SKM-1 (cell line): ENCODE measurements around the gene IFNA14.
A peak's percentile ranks its signal among the peaks of the same experiment; 100 is the strongest.
"Not testable (repeated sequence)": the region's sequence is repeated elsewhere in the genome, so short reads cannot be mapped to it uniquely, and the experiment has no call there.

ENCODE experiments used
- DNase-seq: peaks from one replicate; lab custom pipeline; 2025; ENCODE audit not compliant: unreplicated experiment; lab: John Stamatoyannopoulos, UW

IFNA14 gene

GRCh38 chr9:21217211-21217610 lies 22.6 kb downstream of the IFNA14 start, which contains the start of gene IFNA16:
IFNA16 (minus strand) TSS chr9:21217311; CDS start chr9:21217305, 6 bp downstream.
- not testable (repeated sequence) for DNase-seq

- peak; percentile 7 for DNase-seq
These were observed 26.1 kb downstream of the IFNA14 start for GRCh38 chr9:21213411-21214326.

GRCh38 chr9:21212160-21212559 lies 27.6 kb downstream of the IFNA14 start:
- not testable (repeated sequence) for DNase-seq

- not testable (repeated sequence) for DNase-seq
These were observed 29.0 kb downstream of the IFNA14 start for GRCh38 chr9:21210782-21211181.

- no peak for DNase-seq
These were observed 29.5 kb downstream of the IFNA14 start for GRCh38 chr9:21210311-21210710.

- DNase-seq, result not testable (repeated sequence)
These were observed 32.8 kb downstream of the IFNA14 start, which contains the start of gene IFNA10 for GRCh38 chr9:21207043-21207442. IFNA10 (minus strand) TSS chr9:21207143; CDS start chr9:21207097, 46 bp downstream.

GRCh38 chr9:21205204-21205603 lies 34.6 kb downstream of the IFNA14 start:
- DNase-seq, result no peak

GRCh38 chr9:21202105-21202504 lies 37.7 kb downstream of the IFNA14 start, which contains the start of gene IFNA7:
IFNA7 (minus strand) TSS chr9:21202205; CDS start chr9:21202165, 40 bp downstream.
- not testable (repeated sequence) for DNase-seq

- DNase-seq, result peak; percentile 31
These were observed 44.7 kb downstream of the IFNA14 start for GRCh38 chr9:21194867-21195776.
